Panc1 (cell line): ENCODE data around the gene ACOX3. TPM values are rescaled to one million over a fixed set of nuclear protein-coding genes. Genes with fewer than 3 reads are reported as not detected.

Experiments used
- ATAC-seq: fragments of 200-7000 bp; cut with Tn5 transposase; 2 replicates; pipeline ENCODE4 v1.9.1; 2020; ENCODE audit warnings: mild to moderate bottlenecking, moderate library complexity
- BruUV-seq: library from RNA; stranded (reverse); fragments of 400-500 nt; replicated peaks from 2 replicates; lab custom pipeline; 2021; lab: Mats Ljungman, UMichigan
- CTCF ChIA-PET: fragments of 300-600 bp; sonication (Branson Sonifier 250); formaldehyde crosslinking; loops from one replicate; lab custom pipeline; 2022; ENCODE audit warnings: antibody characterized with exemption; lab: Charles Lee
- POLR2A ChIA-PET: fragments of 300-600 bp; sonication (Branson Sonifier 250); formaldehyde crosslinking; loops from one replicate; lab custom pipeline; 2022; ENCODE audit warnings: antibody characterized with exemption; lab: Charles Lee
- DNase-seq: peaks from one replicate; pipeline ENCODE4 v3.0.0-alpha.2; 2010; ENCODE audit warnings: low read depth, low spot score
- H3K27ac ChIP-seq: 2 replicates; pipeline ENCODE4 v1.5.1; 2011; ENCODE audit warnings: mild to moderate bottlenecking, low read length, inconsistent platforms
- H3K27me3 ChIP-seq: fragments of 200-500 bp; sonication (Bioruptor generic); 2 replicates; pipeline ENCODE4 v1.6.0; 2014; ENCODE audit warnings: low read length, inconsistent platforms; ENCODE audit not compliant: control insufficient read depth, insufficient read depth
- H3K36me3 ChIP-seq: fragments of 200-500 bp; sonication (Bioruptor generic); 2 replicates; pipeline ENCODE4 v1.5.1; 2014; ENCODE audit warnings: inconsistent platforms, mild to moderate bottlenecking, low read length, moderate library complexity; ENCODE audit not compliant: control insufficient read depth, insufficient read depth
- H3K4me1 ChIP-seq: 2 replicates; pipeline ENCODE4 v1.5.1; 2011; ENCODE audit warnings: inconsistent platforms, mild to moderate bottlenecking, low read length, moderate library complexity; ENCODE audit not compliant: control insufficient read depth, insufficient read depth
- H3K4me3 ChIP-seq, 2 experiments: 2 replicates each; pipeline ENCODE4 v1.5.1; 2011 to 2012; ENCODE audit warnings: low read depth in 2 of 2, low read length in 2 of 2, mild to moderate bottlenecking in 2 of 2, inconsistent platforms in 1 of 2, moderate library complexity in 1 of 2
- H3K9me3 ChIP-seq: fragments of 200-500 bp; sonication (Bioruptor generic); 2 replicates; pipeline ENCODE4 v1.5.1; 2014; ENCODE audit warnings: low read depth, mild to moderate bottlenecking, inconsistent platforms, low read length, moderate library complexity; ENCODE audit not compliant: control insufficient read depth, insufficient read depth
- POLR2AphosphoS5 ChIP-seq: IDR thresholded peaks from 2 replicates; pipeline ENCODE4 v1.6.1; 2012; ENCODE audit warnings: mild to moderate bottlenecking, low read depth, low read length, moderate library complexity
- SIN3A ChIP-seq: IDR thresholded peaks from 2 replicates; pipeline ENCODE4 v1.6.1; 2012; ENCODE audit warnings: low read depth, mild to moderate bottlenecking, low read length, moderate library complexity, borderline replicate concordance; ENCODE audit not compliant: insufficient read depth
- TCF7L2 ChIP-seq: IDR thresholded peaks from 2 replicates; pipeline ENCODE4 v1.6.1; 2011; ENCODE audit warnings: mild to moderate bottlenecking, low read depth, low read length, inconsistent platforms
- in situ Hi-C: cut with HindIII; loops from 2 replicates; pipeline ENCODE4 v1.10.0; 2016; ENCODE audit warnings: low sequenced_read_pairs, low pct_unique_long_range_greater_than_20kb
- intact Hi-C: fragments of 100-400 bp; cut with micrococcal nuclease; formaldehyde crosslinking; loops from one replicate; pipeline ENCODE4 v1.10.0; 2022; ENCODE audit not compliant: unreplicated experiment
- total RNA-seq: library from RNA; stranded (reverse); gene quantifications from one replicate; pipeline ENCODE4 v1.2.1, GENCODE V29; 2021; ENCODE audit not compliant: unreplicated experiment
- TF ChIP-seq, protein P1 (sequence below), 2 experiments: IDR thresholded peaks; 2 replicates each; pipeline ENCODE4 v1.6.1; 2011 to 2012; ENCODE audit warnings: low read depth in 2 of 2, control low read depth in 1 of 2, low read length in 1 of 2, mild to moderate bottlenecking in 1 of 2, moderate library complexity in 1 of 2; ENCODE audit not compliant: insufficient read depth in 1 of 2
- TF ChIP-seq, protein P2 (sequence below): fragments of 450-650 bp; IDR thresholded peaks from 2 replicates; pipeline ENCODE4 v1.5.1; 2017; ENCODE audit warnings: mild to moderate bottlenecking

The ACOX3 gene
- total RNA-seq, 1 experiment from 2014 or later = 15.4 TPM

DNA sequence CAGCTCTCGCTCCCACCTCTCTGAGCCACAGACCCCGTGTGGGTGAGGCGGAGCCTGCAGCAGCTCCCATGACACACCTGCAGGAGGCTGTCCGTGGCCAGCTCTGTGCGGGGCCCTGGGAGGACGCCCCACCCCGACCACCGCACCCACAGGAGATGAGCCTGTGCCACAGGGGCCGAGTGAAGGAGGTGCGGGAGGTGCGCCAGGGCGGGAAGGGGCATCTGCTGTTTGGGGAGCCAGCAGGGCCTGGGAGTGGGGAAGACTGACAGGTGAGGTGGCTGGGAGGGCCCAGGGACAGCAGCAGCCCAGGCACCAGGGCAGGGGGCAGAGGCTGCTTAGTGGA lies 52.0 kb downstream of the ACOX3 start:
- DNase-seq (no peak), ATAC-seq (no peak; the same call in 1 of the 2 replicates)
- Histone ChIP-seq H3K36me3 (no peaks in the 10 kb centered on the region), H3K27ac (no peak overlapping the region), H3K27me3 (no peaks in the 10 kb centered on the region), H3K9me3 (no peaks in the 10 kb centered on the region), H3K4me3 (no peak overlapping the region), H3K4me1 (no peaks in the 10 kb centered on the region)
- TF ChIP-seq, protein P1, sequence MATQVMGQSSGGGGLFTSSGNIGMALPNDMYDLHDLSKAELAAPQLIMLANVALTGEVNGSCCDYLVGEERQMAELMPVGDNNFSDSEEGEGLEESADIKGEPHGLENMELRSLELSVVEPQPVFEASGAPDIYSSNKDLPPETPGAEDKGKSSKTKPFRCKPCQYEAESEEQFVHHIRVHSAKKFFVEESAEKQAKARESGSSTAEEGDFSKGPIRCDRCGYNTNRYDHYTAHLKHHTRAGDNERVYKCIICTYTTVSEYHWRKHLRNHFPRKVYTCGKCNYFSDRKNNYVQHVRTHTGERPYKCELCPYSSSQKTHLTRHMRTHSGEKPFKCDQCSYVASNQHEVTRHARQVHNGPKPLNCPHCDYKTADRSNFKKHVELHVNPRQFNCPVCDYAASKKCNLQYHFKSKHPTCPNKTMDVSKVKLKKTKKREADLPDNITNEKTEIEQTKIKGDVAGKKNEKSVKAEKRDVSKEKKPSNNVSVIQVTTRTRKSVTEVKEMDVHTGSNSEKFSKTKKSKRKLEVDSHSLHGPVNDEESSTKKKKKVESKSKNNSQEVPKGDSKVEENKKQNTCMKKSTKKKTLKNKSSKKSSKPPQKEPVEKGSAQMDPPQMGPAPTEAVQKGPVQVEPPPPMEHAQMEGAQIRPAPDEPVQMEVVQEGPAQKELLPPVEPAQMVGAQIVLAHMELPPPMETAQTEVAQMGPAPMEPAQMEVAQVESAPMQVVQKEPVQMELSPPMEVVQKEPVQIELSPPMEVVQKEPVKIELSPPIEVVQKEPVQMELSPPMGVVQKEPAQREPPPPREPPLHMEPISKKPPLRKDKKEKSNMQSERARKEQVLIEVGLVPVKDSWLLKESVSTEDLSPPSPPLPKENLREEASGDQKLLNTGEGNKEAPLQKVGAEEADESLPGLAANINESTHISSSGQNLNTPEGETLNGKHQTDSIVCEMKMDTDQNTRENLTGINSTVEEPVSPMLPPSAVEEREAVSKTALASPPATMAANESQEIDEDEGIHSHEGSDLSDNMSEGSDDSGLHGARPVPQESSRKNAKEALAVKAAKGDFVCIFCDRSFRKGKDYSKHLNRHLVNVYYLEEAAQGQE (IDR thresholded peaks at IDR 0.05; ENCODE audit: insufficient read depth in 1 of 2, low read depth in 2 of 2, low read length in 1 of 2) = no peak
- TF ChIP-seq TCF7L2 (no peak), POLR2AphosphoS5 (no peak)
- TF ChIP-seq, protein P2, sequence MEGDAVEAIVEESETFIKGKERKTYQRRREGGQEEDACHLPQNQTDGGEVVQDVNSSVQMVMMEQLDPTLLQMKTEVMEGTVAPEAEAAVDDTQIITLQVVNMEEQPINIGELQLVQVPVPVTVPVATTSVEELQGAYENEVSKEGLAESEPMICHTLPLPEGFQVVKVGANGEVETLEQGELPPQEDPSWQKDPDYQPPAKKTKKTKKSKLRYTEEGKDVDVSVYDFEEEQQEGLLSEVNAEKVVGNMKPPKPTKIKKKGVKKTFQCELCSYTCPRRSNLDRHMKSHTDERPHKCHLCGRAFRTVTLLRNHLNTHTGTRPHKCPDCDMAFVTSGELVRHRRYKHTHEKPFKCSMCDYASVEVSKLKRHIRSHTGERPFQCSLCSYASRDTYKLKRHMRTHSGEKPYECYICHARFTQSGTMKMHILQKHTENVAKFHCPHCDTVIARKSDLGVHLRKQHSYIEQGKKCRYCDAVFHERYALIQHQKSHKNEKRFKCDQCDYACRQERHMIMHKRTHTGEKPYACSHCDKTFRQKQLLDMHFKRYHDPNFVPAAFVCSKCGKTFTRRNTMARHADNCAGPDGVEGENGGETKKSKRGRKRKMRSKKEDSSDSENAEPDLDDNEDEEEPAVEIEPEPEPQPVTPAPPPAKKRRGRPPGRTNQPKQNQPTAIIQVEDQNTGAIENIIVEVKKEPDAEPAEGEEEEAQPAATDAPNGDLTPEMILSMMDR = no peak
- ChIA-PET CTCF (no interaction called here), POLR2A (no interaction called here)
- intact Hi-C loops (no loop called here), in situ Hi-C loops (no loop called here)
- no TSS peak for BruUV-seq

DNA sequence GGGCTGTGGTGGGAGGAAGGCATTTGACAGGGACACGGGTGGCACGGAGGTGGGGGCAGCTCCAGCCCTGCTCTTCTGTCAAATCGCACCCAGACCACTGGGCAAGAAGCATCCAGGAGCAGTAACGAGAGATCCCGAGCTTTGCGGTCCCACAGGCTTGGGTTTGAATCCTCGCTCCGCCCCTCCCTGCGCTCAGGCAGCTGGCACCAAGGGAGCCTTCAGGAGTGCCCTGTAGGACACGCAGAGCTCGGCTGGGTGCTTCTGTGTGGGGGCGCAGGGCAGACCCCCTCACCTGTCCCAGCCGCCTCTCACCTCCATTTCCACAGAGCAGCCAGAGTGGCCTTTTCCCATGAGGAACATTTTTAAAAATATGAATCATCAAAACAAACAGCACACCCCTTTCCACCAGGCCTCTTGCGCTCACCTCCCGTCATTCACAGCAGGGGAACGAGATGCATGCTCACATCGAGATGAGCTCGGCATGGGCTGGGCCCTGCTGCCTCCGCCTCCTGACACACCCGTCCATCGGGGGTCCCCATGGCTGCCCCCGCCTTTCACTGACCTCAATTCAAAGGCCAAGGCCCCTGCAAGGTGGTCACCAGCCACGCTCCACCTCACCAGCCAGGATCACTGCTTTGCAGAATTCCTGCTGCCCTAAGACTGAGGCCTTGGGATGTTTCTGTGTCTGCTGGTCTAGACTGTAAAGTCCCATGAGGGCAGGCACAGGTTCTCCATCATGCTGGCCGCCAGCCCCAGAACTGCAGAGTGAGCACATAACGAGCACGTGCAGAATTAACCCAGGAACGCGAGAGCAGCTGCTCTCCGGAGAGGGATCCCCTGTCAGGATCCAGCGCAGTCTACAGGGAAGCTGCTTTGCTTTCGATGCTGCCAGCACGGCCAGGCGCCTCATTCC lies 52.7 kb downstream of the ACOX3 start:
- Histone ChIP-seq H3K27me3 (no peaks in the 10 kb centered on the region), H3K27ac (no peak overlapping the region), H3K4me3 (no peak overlapping the region), H3K4me1 (no peaks in the 10 kb centered on the region), H3K9me3 (no peaks in the 10 kb centered on the region), H3K36me3 (no peaks in the 10 kb centered on the region)
- ChIA-PET POLR2A (no interaction called here), CTCF (no interaction called here)
- intact Hi-C loops = no loop called here
- no TSS peak for BruUV-seq
- ATAC-seq = peak; percentile 12; the same call in 1 of the 2 replicates
- TF ChIP-seq, protein P2 = no peak
- TF ChIP-seq, protein P1 (IDR thresholded peaks at IDR 0.05; ENCODE audit: insufficient read depth in 1 of 2, low read depth in 2 of 2, low read length in 1 of 2) = no peak
- TF ChIP-seq POLR2AphosphoS5 = no peak
- TF ChIP-seq TCF7L2 = no peak
- no peak for TF ChIP-seq SIN3A
- in situ Hi-C loops = no loop called here
- no peak for DNase-seq
